Measurements from ENCODE around the gene PADI1.

DNA sequence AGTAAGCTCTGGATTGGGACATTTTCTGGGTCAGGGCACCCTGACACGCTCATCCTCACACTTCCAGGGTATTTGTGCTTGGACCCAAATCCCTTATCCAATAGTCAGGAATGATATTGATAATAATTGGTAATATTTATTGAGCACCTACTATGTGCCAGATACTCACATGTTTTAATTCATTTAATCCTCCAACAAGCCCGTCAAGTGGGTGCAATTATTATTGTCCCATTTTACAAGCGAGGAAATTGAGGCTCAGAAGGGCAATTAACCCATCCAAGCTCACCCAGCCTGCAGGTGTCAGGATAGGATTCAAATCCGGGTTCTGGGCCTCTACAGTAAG lies 32.6 kb downstream of the PADI1 start:
- no peak for TF ChIP-seq POLR2A (IDR thresholded peaks at IDR 0.05)
- TF ChIP-seq, protein P1, sequence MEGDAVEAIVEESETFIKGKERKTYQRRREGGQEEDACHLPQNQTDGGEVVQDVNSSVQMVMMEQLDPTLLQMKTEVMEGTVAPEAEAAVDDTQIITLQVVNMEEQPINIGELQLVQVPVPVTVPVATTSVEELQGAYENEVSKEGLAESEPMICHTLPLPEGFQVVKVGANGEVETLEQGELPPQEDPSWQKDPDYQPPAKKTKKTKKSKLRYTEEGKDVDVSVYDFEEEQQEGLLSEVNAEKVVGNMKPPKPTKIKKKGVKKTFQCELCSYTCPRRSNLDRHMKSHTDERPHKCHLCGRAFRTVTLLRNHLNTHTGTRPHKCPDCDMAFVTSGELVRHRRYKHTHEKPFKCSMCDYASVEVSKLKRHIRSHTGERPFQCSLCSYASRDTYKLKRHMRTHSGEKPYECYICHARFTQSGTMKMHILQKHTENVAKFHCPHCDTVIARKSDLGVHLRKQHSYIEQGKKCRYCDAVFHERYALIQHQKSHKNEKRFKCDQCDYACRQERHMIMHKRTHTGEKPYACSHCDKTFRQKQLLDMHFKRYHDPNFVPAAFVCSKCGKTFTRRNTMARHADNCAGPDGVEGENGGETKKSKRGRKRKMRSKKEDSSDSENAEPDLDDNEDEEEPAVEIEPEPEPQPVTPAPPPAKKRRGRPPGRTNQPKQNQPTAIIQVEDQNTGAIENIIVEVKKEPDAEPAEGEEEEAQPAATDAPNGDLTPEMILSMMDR (IDR thresholded peaks at IDR 0.05): no peak
